T-helper 2 cell treated with Interferon-gamma antibody and Interleukin-4, amounts not matched to agents 5 μg/mL and 100 μg/mL, for 36 hours (primary cell): Measurements from ENCODE around the gene DLX4.

ENCODE experiments used
- DNase-seq: peaks from one replicate; pipeline ENCODE4 v3.0.0; 2021; ENCODE audit warnings: low spot score
- H3K27ac Mint-ChIP-seq: one replicate; pipeline ENCODE4 v1.8.0; 2021; ENCODE audit warnings: mild to moderate bottlenecking, mixed read lengths
- H3K27me3 Mint-ChIP-seq: one replicate; pipeline ENCODE4 v1.8.0; 2021; ENCODE audit warnings: low read depth, mixed read lengths
- H3K36me3 Mint-ChIP-seq: one replicate; pipeline ENCODE4 v1.8.0; 2021; ENCODE audit warnings: low read depth, mixed read lengths
- H3K4me1 Mint-ChIP-seq: one replicate; pipeline ENCODE4 v1.8.0; 2021; ENCODE audit warnings: low read depth, mixed read lengths
- H3K4me3 Mint-ChIP-seq: one replicate; pipeline ENCODE4 v1.8.0; 2022; ENCODE audit warnings: mild to moderate bottlenecking, moderate library complexity, mixed read lengths
- H3K9me3 Mint-ChIP-seq: one replicate; pipeline ENCODE4 v1.8.0; 2021; ENCODE audit warnings: mixed read lengths

DLX4 gene

GRCh38 chr17:49979748-49980479 is 10.9 kb downstream of the DLX4 start:
- H3K36me3 Mint-ChIP-seq = no peaks in the 10 kb centered on the region
- no peaks in the 10 kb centered on the region for H3K9me3 Mint-ChIP-seq
- H3K4me1 Mint-ChIP-seq = no peaks in the 10 kb centered on the region
- no peak overlapping the region for H3K27ac Mint-ChIP-seq
- H3K27me3 Mint-ChIP-seq = peaks cover 32% of the 10 kb centered on the region
- H3K4me3 Mint-ChIP-seq = no peak overlapping the region
- no peak for DNase-seq

- H3K4me1 Mint-ChIP-seq = no peaks in the 10 kb centered on the region
- DNase-seq = no peak
- no peak overlapping the region for H3K4me3 Mint-ChIP-seq
- H3K9me3 Mint-ChIP-seq = no peaks in the 10 kb centered on the region
- no peaks in the 10 kb centered on the region for H3K36me3 Mint-ChIP-seq
- no peak overlapping the region for H3K27ac Mint-ChIP-seq
- H3K27me3 Mint-ChIP-seq = peaks cover 29% of the 10 kb centered on the region
Measured at GRCh38 chr17:49980703-49981197, 11.8 kb downstream of the DLX4 start.

GRCh38 chr17:49984283-49984682 is 15.3 kb downstream of the DLX4 start:
- Mint-ChIP-seq H3K27me3 (peaks cover 45% of the 10 kb centered on the region), H3K4me3 (no peak overlapping the region), H3K9me3 (no peaks in the 10 kb centered on the region), H3K36me3 (no peaks in the 10 kb centered on the region), H3K4me1 (no peaks in the 10 kb centered on the region), H3K27ac (no peak overlapping the region)
- no peak for DNase-seq

GRCh38 chr17:49984776-49985175 is 15.8 kb downstream of the DLX4 start:
- no peaks in the 10 kb centered on the region for H3K9me3 Mint-ChIP-seq
- no peak for DNase-seq
- H3K27me3 Mint-ChIP-seq = peaks cover 47% of the 10 kb centered on the region
- H3K27ac Mint-ChIP-seq = no peak overlapping the region
- H3K36me3 Mint-ChIP-seq = no peaks in the 10 kb centered on the region
- no peak overlapping the region for H3K4me3 Mint-ChIP-seq
- no peaks in the 10 kb centered on the region for H3K4me1 Mint-ChIP-seq

GRCh38 chr17:49985310-49985990 is 16.5 kb downstream of the DLX4 start:
- Mint-ChIP-seq H3K36me3 (no peaks in the 10 kb centered on the region), H3K27ac (no peak overlapping the region), H3K4me3 (no peak overlapping the region), H3K4me1 (no peaks in the 10 kb centered on the region), H3K9me3 (no peaks in the 10 kb centered on the region), H3K27me3 (peaks cover 53% of the 10 kb centered on the region)
- DNase-seq = no peak

GRCh38 chr17:49986396-49987289 is 17.7 kb downstream of the DLX4 start:
- DNase-seq = no peak
- Mint-ChIP-seq H3K27ac (no peak overlapping the region), H3K36me3 (no peaks in the 10 kb centered on the region), H3K4me1 (no peaks in the 10 kb centered on the region), H3K9me3 (no peaks in the 10 kb centered on the region), H3K4me3 (no peak overlapping the region), H3K27me3 (peaks cover 57% of the 10 kb centered on the region)

- no peak for DNase-seq
- H3K4me1 Mint-ChIP-seq = no peaks in the 10 kb centered on the region
- no peaks in the 10 kb centered on the region for H3K36me3 Mint-ChIP-seq
- H3K27me3 Mint-ChIP-seq = peaks cover 62% of the 10 kb centered on the region
- no peaks in the 10 kb centered on the region for H3K9me3 Mint-ChIP-seq
- H3K4me3 Mint-ChIP-seq = no peak overlapping the region
- no peak overlapping the region for H3K27ac Mint-ChIP-seq
Measured at GRCh38 chr17:49987290-49987585, 18.2 kb downstream of the DLX4 start.

GRCh38 chr17:49987681-49988441 is 18.9 kb downstream of the DLX4 start:
- no peak overlapping the region for H3K27ac Mint-ChIP-seq
- H3K4me1 Mint-ChIP-seq = no peaks in the 10 kb centered on the region
- no peak overlapping the region for H3K4me3 Mint-ChIP-seq
- peaks cover 66% of the 10 kb centered on the region for H3K27me3 Mint-ChIP-seq
- no peaks in the 10 kb centered on the region for H3K36me3 Mint-ChIP-seq
- no peak for DNase-seq
- H3K9me3 Mint-ChIP-seq = no peaks in the 10 kb centered on the region

- H3K27me3 Mint-ChIP-seq = peaks cover 76% of the 10 kb centered on the region
- DNase-seq = no peak
- H3K36me3 Mint-ChIP-seq = no peaks in the 10 kb centered on the region
- H3K27ac Mint-ChIP-seq = no peak overlapping the region
- H3K9me3 Mint-ChIP-seq = no peaks in the 10 kb centered on the region
- H3K4me3 Mint-ChIP-seq = no peak overlapping the region
- H3K4me1 Mint-ChIP-seq = peaks cover 6% of the 10 kb centered on the region
Measured at GRCh38 chr17:49989518-49989880, 20.5 kb downstream of the DLX4 start.

- no peak for DNase-seq
- H3K9me3 Mint-ChIP-seq = no peaks in the 10 kb centered on the region
- no peaks in the 10 kb centered on the region for H3K36me3 Mint-ChIP-seq
- H3K4me1 Mint-ChIP-seq = peaks cover 13% of the 10 kb centered on the region
- peaks cover 81% of the 10 kb centered on the region for H3K27me3 Mint-ChIP-seq
- no peak overlapping the region for H3K4me3 Mint-ChIP-seq
- no peak overlapping the region for H3K27ac Mint-ChIP-seq
Measured at GRCh38 chr17:49990331-49990730, 21.3 kb downstream of the DLX4 start.

- DNase-seq = no peak
- Mint-ChIP-seq H3K36me3 (no peaks in the 10 kb centered on the region), H3K4me1 (peaks cover 14% of the 10 kb centered on the region), H3K27me3 (peaks cover 85% of the 10 kb centered on the region), H3K27ac (no peak overlapping the region), H3K4me3 (no peak overlapping the region), H3K9me3 (no peaks in the 10 kb centered on the region)
Measured at GRCh38 chr17:49990921-49991320, 21.9 kb downstream of the DLX4 start.

- Mint-ChIP-seq H3K4me1 (peaks cover 15% of the 10 kb centered on the region), H3K4me3 (no peak overlapping the region), H3K9me3 (no peaks in the 10 kb centered on the region), H3K27me3 (peaks cover 89% of the 10 kb centered on the region), H3K36me3 (no peaks in the 10 kb centered on the region), H3K27ac (no peak overlapping the region)
- no peak for DNase-seq
Measured at GRCh38 chr17:49991409-49991808, 22.4 kb downstream of the DLX4 start.

GRCh38 chr17:49992191-49992932 is 23.4 kb downstream of the DLX4 start:
- H3K36me3 Mint-ChIP-seq = no peaks in the 10 kb centered on the region
- H3K27ac Mint-ChIP-seq = no peak overlapping the region
- H3K9me3 Mint-ChIP-seq = no peaks in the 10 kb centered on the region
- no peak for DNase-seq
- peaks cover 19% of the 10 kb centered on the region for H3K4me1 Mint-ChIP-seq
- H3K27me3 Mint-ChIP-seq = peaks cover 85% of the 10 kb centered on the region
- no peak overlapping the region for H3K4me3 Mint-ChIP-seq
